ENCODE results near the gene PDZD2.

The PDZD2 gene

DNA sequence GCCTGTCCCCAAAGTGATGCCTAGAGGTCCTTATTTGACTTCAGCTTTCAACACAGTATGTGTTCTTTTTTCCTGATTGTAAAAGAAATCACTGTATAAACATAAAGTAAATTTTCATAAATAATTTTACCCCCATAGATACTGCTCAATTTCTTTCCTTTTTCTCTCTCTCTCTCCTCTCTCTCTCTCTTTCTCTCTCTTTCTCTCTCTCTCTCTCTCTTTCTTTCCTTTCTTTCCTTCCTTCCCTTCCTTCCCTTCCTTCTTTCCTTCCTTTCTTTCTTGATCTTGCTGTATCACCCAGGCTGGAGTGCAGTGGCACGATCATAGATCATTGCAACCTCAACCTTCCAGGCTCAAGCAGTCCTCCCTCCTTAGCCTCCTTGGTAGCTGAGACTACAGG is 64.8 kb downstream of the PDZD2 start:
- no peaks in the 10 kb centered on the region for H3K4me1 ChIP-seq (ENCODE audit: control insufficient read depth, low read length)
- H3K36me3 ChIP-seq (ENCODE audit: control insufficient read depth, low read length) = no peaks in the 10 kb centered on the region
- no peaks in the 10 kb centered on the region for H3K79me2 ChIP-seq (ENCODE audit: control insufficient read depth, low read length)
- no peak overlapping the region for H3K4me2 ChIP-seq (ENCODE audit: low read length)
- H3K9me3 ChIP-seq (ENCODE audit: control insufficient read depth, insufficient read depth, low read length) = no peaks in the 10 kb centered on the region
- H4K20me1 ChIP-seq (ENCODE audit: control insufficient read depth, insufficient read depth, low read depth, low read length) = no peaks in the 10 kb centered on the region
- H3F3A ChIP-seq (ENCODE audit: control insufficient read depth, insufficient read depth) = no peaks in the 10 kb centered on the region
- no peaks in the 10 kb centered on the region for H3K9me2 ChIP-seq (replicated peaks; ENCODE audit: control insufficient read depth, low read length)
- H3K27ac ChIP-seq (ENCODE audit: low read depth, low read length) = no peak overlapping the region
- no peak overlapping the region for H3K4me3 ChIP-seq (ENCODE audit: low read length)
- no peaks in the 10 kb centered on the region; the same call in 1 of the 2 replicates for H3K27me3 ChIP-seq (ENCODE audit: control insufficient read depth, low read length)
- TF ChIP-seq CTCF (IDR thresholded peaks at IDR 0.05; ENCODE audit: low read depth, low read length, poor library complexity, severe bottlenecking) (no peak), EZH2phosphoT487 (IDR thresholded peaks at IDR 0.05; ENCODE audit: borderline replicate concordance, low read length) (no peak)

DNA sequence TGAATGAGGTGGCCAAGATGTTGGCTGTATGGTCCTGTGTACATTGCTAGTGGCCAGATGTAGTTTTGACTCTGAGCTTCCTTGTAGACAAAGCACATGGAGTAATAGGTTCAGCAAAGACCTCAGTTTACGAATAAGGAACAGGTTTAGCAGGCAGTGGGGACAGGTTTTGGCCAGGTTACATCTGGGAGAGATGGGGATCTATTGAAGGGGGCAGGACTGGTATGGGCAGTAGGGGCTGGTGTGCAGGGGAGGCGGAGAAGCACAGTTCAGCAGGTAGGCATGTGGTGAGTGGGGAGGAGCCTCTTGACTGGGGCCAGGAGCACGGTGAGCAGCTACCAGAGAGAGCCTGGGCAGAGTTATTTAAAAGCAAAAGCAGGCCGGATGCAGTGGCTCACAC is 67.3 kb downstream of the PDZD2 start:
- Histone ChIP-seq H3K4me3 (ENCODE audit: low read length) (no peak overlapping the region), H3F3A (ENCODE audit: control insufficient read depth, insufficient read depth) (no peaks in the 10 kb centered on the region), H3K79me2 (ENCODE audit: control insufficient read depth, low read length) (no peaks in the 10 kb centered on the region), H3K4me2 (ENCODE audit: low read length) (no peak overlapping the region), H3K9me2 (replicated peaks; ENCODE audit: control insufficient read depth, low read length) (no peaks in the 10 kb centered on the region), H3K27ac (ENCODE audit: low read depth, low read length) (no peak overlapping the region), H4K20me1 (ENCODE audit: control insufficient read depth, insufficient read depth, low read depth, low read length) (no peaks in the 10 kb centered on the region), H3K4me1 (ENCODE audit: control insufficient read depth, low read length) (no peaks in the 10 kb centered on the region), H3K36me3 (ENCODE audit: control insufficient read depth, low read length) (no peaks in the 10 kb centered on the region), H3K9me3 (ENCODE audit: control insufficient read depth, insufficient read depth, low read length) (no peaks in the 10 kb centered on the region), H3K27me3 (ENCODE audit: control insufficient read depth, low read length) (no peaks in the 10 kb centered on the region; the same call in 1 of the 2 replicates)
- TF ChIP-seq EZH2phosphoT487 (IDR thresholded peaks at IDR 0.05; ENCODE audit: borderline replicate concordance, low read length) (no peak), CTCF (IDR thresholded peaks at IDR 0.05; ENCODE audit: low read depth, low read length, poor library complexity, severe bottlenecking) (no peak)

DNA sequence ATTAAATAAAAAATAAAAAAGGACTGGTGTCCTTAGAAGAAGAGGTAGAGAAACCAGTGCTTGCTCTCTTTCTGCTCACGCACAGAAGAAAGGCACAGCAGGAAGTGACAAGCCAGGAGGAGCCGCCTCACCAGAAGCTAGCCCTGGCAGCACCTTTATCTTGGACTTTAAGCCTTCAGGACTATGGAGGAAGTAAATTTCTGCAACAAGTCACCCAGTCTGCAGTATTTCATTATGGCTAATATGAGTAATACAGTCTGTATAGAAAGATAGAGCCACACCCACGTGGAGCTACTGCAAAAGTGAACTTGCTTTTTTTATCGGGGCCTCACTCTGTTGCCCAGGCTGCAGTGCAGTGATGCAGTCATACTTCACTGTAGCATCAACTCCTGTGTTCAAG is 68.4 kb downstream of the PDZD2 start:
- H3K4me2 ChIP-seq (ENCODE audit: low read length) = no peak overlapping the region
- no peaks in the 10 kb centered on the region for H3K79me2 ChIP-seq (ENCODE audit: control insufficient read depth, low read length)

GRCh38 chr5:31708089-31708488 is 69.2 kb downstream of the PDZD2 start:
- Histone ChIP-seq H3K9me3 (ENCODE audit: control insufficient read depth, insufficient read depth, low read length) (no peaks in the 10 kb centered on the region), H3K27ac (ENCODE audit: low read depth, low read length) (no peak overlapping the region), H3K9me2 (replicated peaks; ENCODE audit: control insufficient read depth, low read length) (no peaks in the 10 kb centered on the region), H3K79me2 (ENCODE audit: control insufficient read depth, low read length) (no peaks in the 10 kb centered on the region), H3K27me3 (ENCODE audit: control insufficient read depth, low read length) (no peaks in the 10 kb centered on the region), H4K20me1 (ENCODE audit: control insufficient read depth, insufficient read depth, low read depth, low read length) (no peaks in the 10 kb centered on the region), H3K4me3 (ENCODE audit: low read length) (no peak overlapping the region), H3F3A (ENCODE audit: control insufficient read depth, insufficient read depth) (no peaks in the 10 kb centered on the region), H3K36me3 (ENCODE audit: control insufficient read depth, low read length) (no peaks in the 10 kb centered on the region), H3K4me2 (ENCODE audit: low read length) (no peak overlapping the region), H3K4me1 (ENCODE audit: control insufficient read depth, low read length) (no peaks in the 10 kb centered on the region)
- TF ChIP-seq CTCF (IDR thresholded peaks at IDR 0.05; ENCODE audit: low read depth, low read length, poor library complexity, severe bottlenecking) = no peak

More for the DNA sequence above, 68.4 kb downstream of the PDZD2 start:
- H3K27ac ChIP-seq (ENCODE audit: low read depth, low read length) = no peak overlapping the region
- H4K20me1 ChIP-seq (ENCODE audit: control insufficient read depth, insufficient read depth, low read depth, low read length) = no peaks in the 10 kb centered on the region
- TF ChIP-seq EZH2phosphoT487 (IDR thresholded peaks at IDR 0.05; ENCODE audit: borderline replicate concordance, low read length) = no peak
- no peaks in the 10 kb centered on the region for H3K4me1 ChIP-seq (ENCODE audit: control insufficient read depth, low read length)
- no peaks in the 10 kb centered on the region for H3K9me3 ChIP-seq (ENCODE audit: control insufficient read depth, insufficient read depth, low read length)
- H3K4me3 ChIP-seq (ENCODE audit: low read length) = no peak overlapping the region
- H3F3A ChIP-seq (ENCODE audit: control insufficient read depth, insufficient read depth) = no peaks in the 10 kb centered on the region
- H3K36me3 ChIP-seq (ENCODE audit: control insufficient read depth, low read length) = no peaks in the 10 kb centered on the region
- H3K27me3 ChIP-seq (ENCODE audit: control insufficient read depth, low read length) = no peaks in the 10 kb centered on the region; the same call in 1 of the 2 replicates
- no peaks in the 10 kb centered on the region for H3K9me2 ChIP-seq (replicated peaks; ENCODE audit: control insufficient read depth, low read length)

All from DOHH2 (cell line).